ENCODE measurements around the gene MYL4.
"Not testable (repeated sequence)": the region's sequence is repeated elsewhere in the genome, so short reads cannot be mapped to it uniquely, and the experiment has no call there.

Gene MYL4

DNA sequence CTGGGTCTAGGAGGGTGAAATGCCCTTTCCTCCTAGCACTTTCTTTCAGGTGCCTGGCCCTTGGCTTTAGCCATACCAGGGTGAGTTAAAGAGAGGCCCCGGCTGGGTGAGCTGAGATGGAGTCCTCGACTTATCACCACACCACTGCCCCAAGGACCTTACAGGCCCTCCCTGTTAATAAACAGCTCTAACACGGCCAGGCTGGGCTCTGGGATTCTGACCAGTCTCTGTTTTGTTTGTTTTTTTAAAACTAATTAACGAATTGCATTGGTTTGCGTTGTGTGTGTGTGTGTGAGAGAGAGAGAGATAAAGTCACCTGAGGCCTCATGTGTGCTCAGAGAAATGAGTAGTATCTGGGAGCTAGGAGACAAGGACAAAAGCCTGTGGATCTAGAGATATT lies 14.3 kb downstream of the MYL4 start:
- no peak for DNase-seq

DNA sequence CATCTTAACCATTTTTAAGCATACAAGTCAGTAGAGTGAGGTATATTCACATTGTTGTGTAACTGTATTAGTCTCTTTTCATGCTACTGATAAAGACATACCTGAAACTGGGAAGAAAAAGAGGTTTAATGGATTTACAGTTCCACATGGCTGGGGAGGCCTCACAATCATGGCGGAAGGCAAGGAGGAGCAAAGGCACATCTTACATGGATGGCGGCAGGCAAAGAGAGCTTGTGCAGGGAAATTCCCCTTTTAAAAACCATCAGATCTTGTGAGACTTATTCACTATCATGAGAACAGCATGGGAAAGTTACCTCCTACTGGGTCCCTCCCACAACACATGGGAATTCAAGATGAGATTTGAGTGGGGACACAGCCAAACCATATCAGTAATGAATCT lies 14.9 kb downstream of the MYL4 start:
- not testable (repeated sequence) for DNase-seq

DNA sequence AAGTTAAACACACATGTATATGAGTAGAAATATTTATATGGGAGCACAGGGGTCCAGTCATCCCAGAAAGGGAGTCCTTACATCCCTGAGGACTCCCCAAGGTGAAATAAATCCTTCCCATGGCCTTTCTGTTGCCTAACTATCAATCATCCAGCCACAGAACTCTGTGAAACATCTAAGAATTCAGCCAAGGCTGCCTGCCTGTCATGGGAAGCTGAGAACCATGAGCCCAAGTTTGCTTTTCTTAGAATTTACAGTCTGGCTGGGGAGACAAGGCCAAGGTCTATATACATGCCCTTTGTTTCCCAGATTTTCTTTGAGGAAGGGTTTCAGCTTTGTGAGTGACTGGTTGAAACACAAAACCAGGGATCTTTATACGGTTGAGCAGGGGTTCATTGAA lies 15.8 kb downstream of the MYL4 start:
- DNase-seq, result no peak

DNA sequence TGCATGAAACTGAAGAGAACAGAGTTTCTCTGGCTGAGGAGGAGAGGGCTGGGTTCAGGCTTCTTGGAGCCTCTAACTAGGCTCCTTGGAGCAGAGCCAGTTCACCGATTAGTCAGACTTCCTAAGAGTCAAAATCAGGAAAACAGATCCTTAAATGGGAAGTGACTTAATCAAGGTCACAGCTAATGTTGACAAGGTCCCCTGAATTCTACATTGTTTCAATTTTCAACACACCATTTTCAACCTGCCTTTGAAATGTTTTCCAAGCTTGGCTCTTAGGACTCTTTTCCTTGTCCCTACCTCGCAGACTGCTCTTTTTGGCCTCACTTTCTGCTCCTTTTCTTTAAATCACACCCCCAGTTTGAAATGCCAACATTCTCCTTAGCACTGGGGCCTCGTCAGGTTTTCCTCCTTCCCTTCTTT lies 16.3 kb downstream of the MYL4 start:
- DNase-seq, result no peak

DNA sequence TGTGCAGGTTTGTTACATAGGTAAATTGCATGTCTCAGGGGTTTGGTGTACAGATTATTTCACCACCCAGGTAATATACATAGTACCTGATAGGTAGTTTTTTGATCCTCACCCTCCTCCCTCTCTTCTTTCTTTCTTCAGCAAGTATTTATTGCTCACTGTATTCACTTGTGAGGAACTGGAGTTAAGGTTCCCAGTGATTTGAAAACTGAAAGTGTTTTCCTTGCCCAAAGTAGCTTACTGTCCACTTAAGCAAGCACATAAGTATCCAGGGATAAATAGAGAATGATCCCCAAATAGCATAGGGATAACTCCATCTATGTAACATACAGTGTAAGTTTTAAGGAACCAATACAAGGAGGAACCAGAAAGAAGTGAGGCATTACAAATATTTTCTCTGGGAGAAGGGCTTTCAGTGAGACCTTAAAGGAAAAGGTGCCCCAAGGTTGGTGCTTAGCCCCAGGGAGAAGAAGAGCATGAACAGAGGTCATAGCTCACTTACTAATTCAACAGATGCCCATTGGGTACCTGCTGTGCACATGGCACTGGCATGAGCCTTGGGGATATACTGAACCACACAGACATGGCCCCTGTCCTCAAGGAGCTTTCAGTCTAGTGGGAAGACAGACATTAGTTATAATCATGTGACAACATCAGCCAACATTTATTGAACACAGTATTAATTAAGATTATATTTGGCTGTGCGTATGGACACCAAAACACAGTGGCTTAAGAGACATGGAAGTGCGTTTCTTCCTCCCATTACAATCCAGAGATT lies 17.0 kb downstream of the MYL4 start:
- no peak for DNase-seq

DNA sequence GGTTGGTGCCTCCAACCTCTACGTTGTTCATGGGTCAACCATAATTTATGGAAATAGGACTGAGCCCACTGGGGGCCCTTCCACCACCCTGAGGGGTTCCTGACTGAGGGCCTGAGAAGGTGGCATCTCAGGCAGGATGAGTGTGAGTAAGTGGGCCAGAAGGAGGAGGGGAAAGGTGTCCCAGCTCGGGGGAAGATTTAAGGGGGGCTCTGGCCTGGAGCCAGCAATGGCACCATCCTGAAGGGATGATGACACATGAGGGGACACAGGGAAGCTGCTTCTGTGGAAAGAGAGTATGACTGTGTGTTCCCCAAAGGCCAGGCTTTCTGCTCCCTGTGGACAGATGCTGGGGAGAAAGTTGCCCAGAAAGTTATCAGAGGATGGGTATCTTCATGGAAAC lies 18.7 kb downstream of the MYL4 start:
- no peak for DNase-seq

DNA sequence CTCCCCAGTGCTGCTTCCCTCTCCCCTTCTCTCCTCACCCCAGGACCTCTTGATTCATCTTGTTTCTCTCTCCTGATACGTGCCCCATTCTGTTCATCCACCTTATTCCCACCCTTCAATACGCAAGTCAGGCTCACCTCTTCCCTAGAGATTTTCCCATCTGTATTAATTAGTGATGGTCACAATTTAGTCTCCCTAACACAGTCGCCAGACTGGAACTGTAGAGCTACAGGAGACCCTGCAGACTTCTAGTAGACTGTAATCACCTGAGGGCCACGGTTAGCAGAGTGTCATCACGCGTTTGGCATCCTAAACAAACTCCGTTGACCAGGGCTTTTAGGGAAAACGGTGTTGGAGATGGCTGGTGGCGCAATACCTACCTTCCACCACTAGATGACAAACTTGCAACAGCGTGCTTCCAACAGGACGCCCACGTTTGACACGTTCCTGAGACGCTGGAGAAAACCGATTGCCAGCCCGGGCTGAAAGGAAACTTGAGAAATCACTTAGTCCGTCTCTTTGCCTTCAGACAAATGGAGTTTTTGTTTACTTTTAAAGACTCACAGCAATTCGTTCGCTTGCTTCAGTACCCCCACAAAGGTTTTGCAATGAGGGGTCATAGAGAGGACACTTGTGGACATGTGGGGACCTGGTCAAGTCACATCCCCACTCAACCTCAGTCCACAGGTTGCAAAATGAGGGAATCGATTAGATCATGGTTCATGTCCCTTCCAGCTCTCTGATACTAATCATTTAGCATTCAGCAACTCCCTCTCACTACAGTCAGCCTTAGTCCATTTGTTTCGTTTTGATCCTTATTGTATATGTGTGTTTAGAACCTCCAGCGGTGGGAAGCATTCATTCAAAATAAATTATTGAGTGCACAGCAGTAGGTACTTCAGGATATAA lies 20.6 kb downstream of the MYL4 start:
- peak; percentile 82 for DNase-seq

DNA sequence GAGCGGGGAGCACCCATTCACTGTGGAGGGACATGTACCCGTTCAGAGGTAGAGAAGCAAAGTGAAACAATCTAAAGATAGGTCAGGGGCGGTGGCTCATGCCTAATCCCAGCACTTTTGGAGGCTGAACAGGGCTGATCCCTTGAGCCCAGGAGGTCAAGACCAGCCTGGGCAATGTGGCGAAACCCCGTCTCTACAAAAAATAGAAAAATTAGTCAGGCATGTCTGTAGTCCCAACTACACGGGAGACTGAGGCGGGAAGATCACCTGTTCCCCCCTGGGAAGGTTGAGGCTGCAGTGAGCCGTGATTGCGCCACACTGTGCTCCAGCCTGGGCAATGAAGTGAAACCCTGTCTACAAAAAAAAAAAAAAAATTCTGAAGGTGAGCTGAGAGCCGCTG lies 21.7 kb downstream of the MYL4 start:
- no peak for DNase-seq

DNA sequence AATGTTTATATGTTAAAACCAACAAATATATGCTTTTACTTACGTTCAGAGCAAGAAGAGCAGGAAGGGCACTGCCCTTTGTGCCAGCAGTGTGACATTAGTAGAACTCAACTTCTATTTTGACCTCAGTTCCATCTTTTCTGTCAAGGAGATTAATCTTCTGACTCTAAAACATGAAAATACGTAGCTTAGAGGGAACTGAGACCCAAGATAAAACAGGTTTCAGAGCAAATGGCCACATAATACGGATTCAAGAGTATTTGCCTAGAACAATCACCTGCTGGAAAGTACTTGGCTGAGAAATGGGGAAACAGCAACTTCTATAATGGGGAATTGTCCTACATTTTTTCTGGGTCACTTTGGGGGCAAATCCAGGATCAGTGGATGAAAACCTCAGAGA lies 22.2 kb downstream of the MYL4 start:
- DNase-seq, result no peak

DNA sequence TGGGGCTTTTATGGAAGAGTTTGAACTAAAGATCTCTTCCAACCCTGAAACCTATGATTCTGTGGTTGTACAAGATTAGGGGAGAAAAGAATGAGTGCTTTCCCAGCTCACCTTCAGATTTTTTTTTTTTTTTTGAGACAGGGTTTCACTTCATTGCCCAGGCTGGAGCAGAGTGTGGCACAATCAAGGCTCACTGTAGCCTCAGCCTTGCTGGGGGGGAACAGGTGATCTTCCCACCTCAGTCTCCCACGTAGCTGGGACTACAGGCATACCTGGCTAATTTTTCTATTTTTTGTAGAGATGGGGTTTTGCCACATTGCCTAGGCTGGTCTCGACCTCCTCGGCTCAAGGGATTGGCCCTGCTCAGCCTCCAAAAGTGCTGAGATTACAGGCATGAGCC lies 22.7 kb downstream of the MYL4 start:
- no peak for DNase-seq

DNA sequence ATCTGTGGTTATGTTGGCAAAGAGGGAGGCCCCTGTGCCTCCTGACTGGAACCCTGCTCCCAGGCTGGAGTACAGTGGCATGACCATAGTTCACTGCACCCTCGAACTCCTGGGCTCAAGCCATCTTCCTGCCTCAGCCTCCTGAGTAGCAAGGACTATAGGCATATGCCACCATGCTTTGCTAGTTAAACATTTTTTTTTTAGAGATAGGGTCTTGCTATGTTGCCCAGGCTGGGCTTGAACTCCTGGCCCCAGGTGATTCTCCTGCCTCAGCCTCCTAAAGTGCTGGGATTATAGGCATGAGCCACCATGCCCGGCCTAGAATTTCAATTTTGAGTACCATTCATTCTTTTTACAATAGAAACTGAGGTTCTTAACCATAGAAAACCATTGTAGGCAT lies 23.3 kb downstream of the MYL4 start:
- DNase-seq, result no peak

DNA sequence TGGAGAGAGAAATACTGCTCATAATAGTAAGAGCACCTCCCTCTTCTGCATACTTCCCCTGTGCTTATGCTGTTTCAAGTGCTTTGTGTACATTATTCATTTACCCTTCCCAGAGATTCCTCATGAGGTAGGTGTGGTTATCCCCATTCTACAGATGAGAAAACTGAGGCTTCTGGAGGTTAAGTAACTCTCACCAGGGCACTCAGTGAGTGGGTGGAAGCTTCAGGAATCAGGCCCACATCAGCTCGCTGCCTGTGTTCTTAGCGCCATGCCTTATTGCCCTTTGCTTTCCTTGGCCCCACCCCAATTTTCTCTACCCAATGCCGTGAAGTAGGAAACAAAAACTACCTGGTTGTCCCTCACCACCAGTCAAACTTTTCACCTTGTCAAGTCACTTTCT lies 26.4 kb downstream of the MYL4 start:
- no peak for DNase-seq

DNA sequence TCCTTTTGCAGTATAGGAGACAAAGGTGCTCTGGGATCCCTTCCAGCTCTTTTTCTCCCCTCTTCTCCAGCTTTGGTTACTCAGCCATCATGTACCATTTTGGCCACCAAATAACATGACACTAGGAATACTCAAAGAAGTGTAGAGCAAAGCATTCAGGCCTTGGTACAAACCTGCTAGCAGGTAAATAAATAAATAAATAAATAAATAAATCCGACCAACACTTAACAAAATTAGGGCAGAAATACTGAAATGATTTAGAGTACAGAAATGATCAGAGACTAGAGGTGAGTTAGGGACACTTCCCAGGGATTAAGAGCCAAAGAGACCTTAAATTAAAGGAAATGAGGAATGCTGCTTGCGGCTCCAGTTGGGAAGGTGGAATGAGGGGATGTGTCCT lies 26.8 kb downstream of the MYL4 start:
- DNase-seq, result no peak

DNA sequence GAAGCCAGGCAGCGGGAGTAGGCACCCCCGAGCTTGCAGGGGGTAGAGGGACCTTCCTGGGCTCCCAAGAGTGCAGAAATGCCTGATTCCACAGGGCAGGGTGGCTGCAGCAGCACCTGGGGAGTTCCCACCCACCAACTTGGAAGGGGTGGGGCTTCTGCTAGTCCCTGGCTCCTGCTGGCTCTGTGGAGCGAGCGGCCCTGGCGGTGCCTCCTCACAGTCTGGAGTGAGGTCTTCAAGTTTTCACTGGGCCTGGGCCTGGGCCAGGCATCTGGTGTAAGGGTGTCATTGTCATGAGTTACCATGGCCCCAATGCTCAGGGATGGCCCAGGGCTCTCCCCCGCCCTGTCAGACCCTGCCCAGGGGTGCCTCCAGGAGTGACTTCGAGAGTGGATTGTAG lies 28.7 kb downstream of the MYL4 start:
- DNase-seq, result no peak

DNA sequence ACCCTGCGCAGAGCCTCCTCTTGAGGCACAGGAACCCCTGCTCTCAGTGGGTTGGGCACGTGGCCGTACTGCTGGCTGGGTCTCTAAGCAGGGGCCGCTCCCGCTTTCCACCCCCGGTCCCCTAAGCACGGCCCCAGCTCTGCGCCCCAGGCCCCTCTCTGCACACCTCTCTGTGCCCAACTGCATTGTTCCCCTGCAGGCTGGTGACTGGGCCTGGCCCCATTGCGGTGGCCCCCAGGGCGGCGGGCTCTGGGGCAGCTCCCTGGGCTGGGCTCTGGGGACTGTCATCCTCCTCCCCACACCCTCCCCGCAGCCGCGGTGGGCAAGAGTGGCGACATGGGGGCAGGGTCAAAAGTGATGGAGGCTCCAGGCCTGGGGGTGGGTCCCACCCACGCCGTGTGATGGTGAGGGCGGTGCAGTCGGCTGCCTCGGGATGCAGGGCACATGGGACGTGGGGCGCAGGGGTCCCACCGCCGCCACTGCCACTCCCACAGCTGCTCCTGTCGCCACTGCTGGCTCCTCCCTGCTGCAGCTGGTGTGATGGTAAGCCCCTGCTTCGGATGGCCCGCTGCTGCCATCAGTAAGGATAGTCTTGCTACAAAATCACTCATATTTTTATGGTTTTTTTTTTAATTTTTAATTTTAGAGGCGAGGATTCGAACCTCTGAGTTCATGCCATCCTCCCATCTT lies 29.3 kb downstream of the MYL4 start:
- DNase-seq, result no peak

DNA sequence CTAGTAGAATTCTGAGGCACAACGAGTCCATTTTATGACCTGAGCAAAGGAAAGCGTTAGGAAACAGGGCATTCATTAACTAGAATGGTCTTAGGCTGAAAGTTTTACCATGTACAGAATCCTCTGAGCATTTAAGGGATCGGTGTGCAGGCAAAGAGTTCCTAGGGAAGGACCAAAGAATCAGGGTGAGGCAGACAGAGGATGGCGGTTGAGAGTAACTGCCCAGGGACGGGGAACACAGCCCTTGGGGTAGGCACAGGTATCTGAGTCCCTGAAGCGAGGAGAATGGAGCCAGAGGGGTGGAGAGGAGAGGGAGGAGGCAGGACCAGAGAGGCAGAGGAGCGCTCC lies 30.4 kb downstream of the MYL4 start:
- no peak for DNase-seq

DNA sequence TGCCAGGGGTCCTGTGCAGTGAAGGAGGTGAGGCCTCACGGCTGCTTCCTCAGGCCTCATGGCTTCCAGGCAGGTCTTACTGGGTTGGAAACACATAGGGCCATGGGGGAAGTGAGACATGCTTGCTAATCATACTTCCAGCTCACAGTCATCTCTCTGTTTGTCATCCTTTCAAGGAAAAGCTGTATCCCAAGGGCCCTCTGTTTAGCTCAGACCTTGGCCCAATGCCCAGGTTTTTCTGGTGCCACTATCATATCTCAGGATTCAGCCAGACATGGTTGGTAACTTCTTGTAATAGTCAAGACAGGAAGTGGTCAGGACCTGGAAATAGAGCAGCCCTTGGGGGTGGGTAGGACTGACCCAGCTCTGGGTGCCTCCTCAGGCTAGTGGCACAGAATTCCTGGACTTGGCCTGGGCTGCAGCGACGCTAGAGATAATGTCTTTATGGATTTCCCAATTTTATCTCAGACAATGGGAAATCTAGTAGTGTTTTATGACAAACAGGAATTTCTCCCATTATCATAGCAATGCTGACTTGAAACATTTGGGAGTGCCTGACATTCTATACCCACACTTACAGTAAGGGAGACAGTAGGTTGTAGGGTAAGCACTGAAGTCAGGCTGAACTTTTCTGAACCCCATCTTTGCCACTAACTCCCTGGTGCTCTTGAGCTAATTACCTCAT lies 31.0 kb downstream of the MYL4 start:
- no peak for DNase-seq

DNA sequence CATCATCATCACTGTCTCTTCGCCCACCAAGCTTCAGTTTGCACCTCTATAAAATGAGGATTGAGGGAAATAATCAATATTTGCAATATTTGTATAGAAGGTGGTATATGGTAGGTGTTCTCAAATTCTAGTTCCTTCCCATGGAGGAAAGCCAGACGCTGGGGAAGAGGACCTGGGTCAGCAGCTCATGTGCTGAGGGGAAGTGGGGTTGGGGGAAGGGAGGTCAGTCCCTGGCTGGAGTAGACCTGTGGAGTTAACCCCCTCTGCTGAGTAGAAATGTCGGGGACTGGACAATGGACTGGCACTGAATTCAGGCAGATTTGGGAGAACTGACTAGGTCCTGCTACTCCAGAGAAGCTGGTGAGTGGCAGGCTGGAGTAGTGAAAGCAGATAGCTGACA lies 31.7 kb downstream of the MYL4 start:
- no peak for DNase-seq

DNA sequence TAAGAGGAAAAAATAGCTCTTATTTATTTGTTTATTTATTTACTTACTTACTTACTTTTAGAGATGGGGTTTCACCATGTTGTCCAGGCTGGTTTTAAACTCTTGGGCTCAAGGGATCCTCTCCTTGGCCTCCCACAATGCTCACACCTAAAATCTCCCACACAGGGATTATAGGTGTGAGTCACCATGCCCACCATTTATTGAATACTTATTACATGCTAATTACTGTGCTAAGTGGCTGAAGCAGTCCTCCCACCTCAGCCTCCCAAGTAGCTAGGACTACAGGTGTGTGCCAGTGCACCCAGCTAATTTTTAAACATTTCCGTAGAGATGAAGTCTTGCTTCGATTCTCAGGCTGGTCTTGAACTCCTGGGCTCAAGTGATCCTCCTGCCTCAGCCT lies 33.5 kb downstream of the MYL4 start:
- DNase-seq, result no peak

DNA sequence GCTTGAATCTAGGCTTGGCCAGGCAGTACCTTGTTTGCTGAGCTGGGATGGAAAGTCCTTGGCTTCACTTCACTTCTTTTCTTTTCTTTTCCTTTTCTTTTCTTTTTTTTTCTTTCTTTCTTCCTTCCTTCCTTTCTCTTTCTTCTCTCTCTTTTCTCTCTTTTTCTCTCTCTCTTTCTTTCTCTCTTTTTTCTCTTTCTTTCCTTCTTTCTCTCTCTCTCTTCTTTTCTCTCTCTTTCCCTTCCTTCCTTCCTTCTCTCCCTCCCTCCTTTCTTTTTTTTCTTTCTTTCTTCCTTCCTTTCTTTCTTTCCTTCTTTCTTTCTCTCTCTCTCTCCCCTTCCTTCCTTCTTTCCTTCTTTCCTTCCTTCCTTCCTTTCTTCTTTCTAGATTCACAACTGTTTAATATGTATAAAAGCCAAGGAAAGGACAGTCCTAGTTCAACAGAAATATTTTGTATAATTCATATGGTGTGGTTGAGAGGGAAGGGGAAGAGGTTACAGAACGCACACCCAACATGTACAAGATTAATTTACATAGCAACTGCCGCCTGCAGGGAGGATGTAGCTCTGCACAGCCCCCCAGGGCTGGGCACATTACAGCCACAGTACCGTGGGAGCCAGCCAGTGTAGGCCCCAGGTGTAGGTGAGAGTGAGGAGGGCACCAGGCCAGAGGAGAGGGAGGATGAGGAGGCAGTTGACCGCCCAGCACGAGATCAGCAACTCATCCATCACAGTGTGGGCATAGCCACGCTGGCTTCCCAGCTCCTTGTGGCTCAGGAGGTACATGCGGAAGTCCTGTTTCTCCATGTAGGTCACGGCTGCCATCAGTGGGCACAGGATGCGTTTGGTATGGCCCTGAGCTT lies 34.8 kb downstream of the MYL4 start:
- DNase-seq, result no peak

DNA sequence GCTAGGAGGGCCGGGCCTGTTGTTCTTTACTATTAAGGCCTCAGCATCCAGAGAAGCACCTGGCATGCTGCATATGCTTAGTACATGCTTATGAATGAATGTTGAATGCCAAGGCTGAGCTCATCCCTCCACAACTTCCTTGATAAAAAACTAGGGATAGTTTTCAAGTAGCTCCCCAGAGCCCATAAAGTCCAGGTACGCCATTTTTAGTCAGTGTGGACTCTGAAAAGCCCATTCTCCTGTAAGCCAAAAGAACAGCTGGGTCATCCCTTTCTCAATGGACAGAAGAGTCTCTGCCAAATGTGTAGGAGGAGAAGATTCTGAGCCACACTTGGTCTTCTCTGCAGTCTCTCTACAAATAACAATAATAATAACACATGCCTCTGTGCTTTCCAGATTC lies 35.5 kb downstream of the MYL4 start:
- DNase-seq, result no peak

DNA sequence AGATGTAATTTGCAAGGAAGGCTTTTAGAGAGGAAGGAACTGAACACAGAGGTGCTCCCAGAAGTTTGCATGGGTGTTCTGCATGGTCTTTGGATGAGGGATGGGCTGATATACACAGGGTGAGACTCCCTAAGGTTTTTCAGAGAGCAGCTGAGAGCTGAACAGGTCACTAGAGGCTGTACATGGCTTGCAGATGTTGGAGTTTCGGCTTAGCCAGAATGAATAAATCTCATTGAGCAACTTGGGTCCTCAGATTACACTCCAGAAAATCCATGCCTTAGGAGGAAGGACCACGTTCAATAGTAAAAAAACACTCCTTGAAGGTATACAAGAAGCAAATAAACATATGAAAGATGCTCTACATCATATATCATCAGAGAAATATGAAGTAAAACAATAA lies 37.0 kb downstream of the MYL4 start:
- no peak for DNase-seq
